IPS-NIHi7 (cell line): ENCODE measurements around the gene GFER.

Source experiments
- DNase-seq: peaks from one replicate; pipeline ENCODE4 v3.0.0; 2012; ENCODE audit warnings: mixed read lengths; ENCODE audit errors: extremely low spot score

Gene GFER

DNA sequence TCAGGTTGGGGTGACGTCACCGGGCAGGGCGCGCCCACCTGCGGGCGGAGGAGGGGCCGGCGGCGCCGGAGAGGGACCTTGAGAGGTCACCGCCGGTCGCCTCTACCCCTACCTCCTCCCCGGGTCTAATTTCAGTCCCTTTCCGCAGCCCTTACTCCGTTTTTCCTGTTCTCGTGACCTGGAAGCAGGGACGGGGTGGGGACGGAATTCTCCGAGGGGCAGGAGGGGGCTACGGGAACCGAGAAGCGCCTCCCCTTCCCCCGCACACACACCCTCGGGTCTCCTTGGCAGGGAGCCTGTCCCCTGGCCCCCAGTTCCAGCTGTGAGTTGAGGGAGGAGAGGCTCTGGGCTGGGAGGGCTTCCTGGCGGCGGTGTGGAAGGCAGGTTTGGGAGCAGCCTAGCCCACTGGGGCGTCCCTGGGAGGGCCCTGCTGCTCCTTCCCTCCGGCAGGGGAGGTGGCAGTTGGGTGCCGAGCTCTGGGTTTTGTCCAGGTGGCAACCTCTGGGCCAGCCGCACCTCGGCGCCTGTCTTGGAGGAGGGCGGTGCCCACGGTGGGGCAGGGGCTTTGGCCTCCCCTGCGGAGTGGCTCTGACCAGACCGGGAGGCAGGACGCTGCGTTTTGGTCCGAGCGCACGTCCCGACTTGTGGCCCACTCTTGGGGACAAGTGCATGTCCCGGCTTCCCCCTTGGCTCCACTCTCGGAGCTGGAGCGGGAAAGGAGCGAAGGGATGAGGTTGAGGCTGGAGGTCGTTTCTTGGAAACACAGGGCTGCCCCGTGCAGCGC, 6.5 kb downstream of the GFER start:
- DNase-seq, result peak; percentile 73

- DNase-seq, result no peak
Observed at GRCh38 chr16:1991135-1991551, 7.2 kb downstream of the GFER start.

DNA sequence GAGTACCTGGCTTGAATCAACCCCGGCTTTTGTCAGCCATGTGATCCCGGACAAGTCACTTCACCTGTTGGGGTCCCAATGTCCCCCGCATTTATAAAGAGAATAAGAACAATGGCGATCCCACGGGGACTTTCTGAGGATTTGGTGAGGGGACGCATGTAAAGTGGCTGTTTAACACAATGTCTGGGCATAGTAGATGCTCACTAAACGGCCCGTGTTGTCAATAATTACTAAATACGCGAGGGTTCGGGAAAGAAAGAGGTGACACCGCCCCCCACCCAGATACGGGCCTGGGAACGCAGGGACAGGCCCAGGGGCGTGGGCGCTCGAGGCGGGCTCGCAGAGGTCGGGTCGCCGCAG, 7.6 kb downstream of the GFER start:
- DNase-seq, result no peak

DNA sequence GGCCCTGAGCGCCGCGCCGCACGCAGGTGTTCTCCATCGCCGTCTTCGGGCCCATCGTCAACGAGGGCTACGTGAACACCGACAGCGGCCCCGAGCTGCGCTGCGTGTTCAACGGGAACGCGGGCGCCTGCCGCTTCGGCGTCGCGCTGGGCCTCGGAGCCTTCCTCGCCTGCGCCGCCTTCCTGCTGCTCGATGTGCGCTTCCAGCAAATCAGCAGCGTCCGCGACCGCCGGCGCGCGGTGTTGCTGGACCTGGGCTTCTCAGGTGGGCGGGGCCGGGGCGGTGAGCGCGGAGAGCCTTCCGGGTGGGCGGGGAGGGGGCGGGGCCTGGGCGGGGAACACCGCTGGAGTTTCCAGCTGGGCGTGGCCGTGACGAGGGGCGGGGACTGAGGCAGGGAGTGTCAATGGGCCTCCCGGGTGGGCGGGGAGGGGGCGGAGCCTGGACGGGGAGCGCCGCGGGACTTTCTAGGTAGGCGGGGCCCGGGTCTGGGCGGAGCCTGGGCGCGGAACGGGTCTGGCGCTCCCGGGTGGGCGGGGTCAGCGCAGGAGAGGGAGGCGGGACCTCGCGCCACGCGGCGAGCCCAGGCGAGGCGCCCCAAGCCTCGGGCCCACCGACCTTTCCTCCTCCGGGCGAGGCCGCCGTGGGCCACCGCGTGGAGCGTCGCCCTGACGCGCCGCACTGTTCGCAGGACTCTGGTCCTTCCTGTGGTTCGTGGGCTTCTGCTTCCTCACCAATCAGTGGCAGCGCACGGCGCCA, 8.1 kb downstream of the GFER start:
- DNase-seq, result peak; percentile 94

DNA sequence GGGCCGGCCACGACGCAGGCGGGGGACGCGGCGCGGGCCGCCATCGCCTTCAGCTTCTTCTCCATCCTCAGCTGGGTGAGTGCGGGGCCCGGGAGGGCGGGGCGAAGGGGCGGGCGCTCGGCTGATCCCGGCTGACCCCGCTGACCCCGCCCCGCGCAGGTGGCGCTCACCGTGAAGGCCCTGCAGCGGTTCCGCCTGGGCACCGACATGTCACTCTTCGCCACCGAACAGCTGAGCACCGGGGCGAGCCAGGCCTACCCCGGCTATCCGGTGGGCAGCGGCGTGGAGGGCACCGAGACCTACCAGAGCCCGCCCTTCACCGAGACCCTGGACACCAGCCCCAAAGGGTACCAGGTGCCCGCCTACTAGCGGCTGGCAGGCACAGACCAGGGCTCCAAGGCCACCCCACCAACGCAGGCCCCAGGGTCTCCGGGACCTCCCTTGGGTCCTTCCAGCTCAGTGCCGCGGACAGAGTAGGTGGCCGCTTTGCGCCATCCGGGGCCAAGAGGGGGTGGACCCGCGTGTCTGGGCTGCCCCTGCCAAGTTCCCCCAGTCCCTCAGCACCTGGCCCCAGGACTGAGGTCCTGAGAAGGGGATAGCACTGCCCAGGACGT, 8.8 kb downstream of the GFER start:
- DNase-seq, result peak; percentile 58

DNA sequence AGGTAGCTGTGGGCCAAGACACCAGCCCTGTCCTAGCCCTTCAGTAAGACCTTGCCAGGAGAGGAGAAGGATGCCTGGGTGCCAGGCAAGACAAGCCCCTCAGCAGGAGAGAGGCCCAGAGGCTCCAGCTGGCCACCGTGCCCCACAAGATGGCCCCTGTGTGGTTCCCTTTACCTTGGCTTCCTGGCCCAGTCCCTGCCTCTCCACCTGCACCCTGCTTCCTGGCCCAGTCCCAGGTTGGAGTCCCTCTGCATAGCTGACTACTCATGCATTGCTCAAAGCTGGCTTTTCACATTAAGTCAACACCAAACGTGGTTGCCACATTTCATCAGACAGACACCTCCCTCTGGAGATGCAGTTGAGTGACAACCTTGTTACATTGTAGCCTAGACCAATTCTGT, 9.7 kb downstream of the GFER start:
- DNase-seq, result no peak

- DNase-seq, result no peak
Observed at GRCh38 chr16:1997494-1998359, 13.7 kb downstream of the GFER start.

DNA sequence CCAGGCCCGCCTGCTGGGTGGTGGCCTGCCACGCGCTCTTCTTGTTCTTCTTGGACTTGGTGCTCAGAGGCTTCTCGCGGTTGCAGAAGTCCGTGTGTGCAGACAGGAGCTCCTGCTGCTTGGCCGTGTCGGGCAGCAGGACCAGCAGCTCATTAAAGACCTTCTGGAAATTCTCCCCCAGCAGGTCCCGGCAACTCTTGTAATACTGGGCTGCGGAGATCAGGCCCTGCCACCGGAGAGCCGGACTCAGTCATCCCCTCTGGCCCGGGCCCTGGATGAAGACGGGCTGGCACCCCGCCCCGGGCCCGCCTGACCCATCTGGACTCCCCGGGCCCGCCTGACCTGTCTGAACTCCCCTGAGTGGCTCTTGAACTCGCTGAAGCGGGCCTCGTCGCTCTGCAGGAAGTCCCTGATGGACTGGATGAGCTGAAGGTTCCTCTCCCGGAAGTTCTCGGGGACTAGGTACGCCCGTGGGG, 14.4 kb downstream of the GFER start:
- no peak for DNase-seq

DNA sequence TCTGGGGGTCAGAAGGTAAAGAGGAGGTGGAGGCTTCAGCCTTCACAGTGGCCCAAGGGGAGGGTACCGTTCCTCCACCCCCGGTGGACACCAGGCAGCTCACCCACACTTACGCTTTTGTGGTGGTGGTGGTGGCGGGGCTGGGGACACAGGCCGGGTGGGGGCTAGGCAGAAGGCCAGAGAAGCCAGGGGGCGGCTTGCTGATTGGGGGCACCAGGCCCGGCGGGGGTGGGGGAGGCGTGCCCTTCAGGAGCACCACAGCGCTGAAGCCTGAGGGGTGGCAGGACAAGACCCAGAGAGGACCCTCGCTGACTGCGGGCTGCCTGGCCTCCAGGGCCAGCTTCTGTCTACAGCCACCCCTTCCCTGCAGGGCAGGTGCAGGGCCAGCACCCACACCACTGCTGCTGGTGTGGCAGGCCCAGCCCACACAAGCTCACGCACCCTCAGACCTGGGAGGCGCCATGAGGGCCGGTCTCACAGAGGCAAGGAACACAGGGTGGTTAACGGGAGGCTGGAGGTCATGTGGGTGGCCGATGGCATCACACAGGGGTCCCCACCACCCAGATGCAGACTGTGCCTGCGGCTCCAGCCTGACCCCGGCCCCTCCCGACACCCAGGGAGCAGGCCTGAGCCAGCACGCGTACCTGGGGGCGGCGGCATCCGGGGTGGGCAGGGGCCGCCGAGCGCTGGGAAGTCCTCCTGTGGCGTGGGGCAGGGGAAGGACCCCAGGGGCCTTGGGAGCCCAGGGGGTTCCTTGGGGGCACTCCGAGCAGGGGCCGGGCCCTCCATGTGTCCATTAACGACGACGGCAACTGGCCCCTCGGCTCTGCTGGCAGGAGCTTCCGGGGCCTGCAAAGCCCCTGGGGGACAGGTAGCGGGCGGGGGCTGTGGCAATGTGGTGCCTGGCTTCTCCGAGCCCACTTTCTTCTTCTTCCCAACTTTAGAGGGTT, 15.1 kb downstream of the GFER start:
- DNase-seq, result no peak

DNA sequence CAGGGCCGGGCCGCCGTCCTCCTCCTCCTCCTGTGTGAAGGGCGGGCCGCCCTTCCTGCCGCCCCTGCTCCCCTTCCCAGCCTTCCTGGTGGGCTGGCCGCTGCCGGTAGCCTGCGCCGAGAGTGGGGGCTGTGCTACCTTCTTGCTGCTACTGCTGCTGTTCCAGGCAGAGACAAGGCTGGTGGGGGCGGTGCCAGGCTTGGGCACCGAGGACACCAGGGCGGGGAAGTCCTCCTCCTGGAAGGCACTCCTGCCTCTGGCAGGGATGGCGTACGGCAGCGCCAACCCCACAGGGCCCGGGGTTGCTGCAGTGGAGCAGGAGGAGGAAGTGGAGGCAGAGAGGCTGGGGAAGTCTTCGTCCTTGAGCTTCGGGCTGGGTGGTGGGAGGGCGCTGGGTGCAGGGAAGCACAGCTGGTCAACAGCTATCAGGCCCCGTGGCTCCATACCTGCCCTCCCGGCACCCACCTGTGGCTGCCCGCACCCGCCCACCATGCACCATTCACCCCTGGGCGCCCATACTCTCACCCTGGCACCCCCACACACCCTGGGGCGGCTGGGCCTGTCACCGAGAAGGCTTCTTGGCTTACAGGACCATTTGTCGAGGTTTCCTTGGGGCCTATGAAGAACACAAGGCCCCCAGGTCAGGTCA, 16.0 kb downstream of the GFER start:
- DNase-seq, result no peak

- no peak for DNase-seq
Observed at GRCh38 chr16:2001035-2001434, 17.0 kb downstream of the GFER start.

GRCh38 chr16:2001456-2002355, 17.7 kb downstream of the GFER start:
- no peak for DNase-seq

DNA sequence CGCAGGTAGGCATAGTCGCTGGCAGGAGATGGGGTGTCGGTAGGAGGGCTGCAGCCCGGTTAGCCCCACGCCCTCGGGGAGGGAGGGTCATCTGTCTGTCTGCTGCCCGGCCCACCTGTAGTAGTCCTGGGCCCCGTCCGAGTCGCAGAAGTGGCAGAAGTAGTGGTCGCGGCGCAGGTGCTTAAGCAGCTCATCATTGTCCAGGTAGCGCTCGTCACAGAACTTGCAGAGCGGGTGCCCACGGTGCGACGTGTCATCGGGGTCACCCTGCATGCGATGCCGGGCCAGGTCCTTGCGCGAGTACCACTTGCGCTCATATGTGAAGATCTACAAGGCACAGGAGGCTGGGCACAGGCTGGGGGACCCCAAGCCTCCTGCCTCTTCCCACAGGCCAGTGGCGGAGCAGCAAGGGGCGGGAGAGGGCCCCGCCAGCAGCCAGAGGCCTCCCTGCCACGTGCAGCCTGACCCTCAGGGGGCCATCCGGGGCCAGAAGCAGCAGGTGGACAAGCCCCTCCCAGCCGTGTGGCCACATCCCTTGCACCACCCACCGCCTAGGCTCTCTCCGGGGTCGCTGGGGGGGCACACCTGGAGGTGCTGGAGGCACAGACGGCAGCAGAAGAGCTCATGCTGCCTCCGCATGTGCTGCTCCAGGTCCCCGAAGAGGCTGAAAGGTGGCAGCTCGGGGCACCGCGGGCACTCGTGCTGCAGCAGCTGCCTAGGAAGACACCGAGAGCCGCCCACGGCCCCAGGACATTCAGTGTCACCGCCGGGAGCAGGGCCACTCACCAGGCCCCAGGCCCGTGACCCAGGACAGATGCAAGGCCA, 18.6 kb downstream of the GFER start:
- no peak for DNase-seq

- DNase-seq, result no peak
Observed at GRCh38 chr16:2003231-2003826, 19.3 kb downstream of the GFER start.

- peak; percentile 96 for DNase-seq
Observed at GRCh38 chr16:2003827-2004641, 20.0 kb downstream of the GFER start.

DNA sequence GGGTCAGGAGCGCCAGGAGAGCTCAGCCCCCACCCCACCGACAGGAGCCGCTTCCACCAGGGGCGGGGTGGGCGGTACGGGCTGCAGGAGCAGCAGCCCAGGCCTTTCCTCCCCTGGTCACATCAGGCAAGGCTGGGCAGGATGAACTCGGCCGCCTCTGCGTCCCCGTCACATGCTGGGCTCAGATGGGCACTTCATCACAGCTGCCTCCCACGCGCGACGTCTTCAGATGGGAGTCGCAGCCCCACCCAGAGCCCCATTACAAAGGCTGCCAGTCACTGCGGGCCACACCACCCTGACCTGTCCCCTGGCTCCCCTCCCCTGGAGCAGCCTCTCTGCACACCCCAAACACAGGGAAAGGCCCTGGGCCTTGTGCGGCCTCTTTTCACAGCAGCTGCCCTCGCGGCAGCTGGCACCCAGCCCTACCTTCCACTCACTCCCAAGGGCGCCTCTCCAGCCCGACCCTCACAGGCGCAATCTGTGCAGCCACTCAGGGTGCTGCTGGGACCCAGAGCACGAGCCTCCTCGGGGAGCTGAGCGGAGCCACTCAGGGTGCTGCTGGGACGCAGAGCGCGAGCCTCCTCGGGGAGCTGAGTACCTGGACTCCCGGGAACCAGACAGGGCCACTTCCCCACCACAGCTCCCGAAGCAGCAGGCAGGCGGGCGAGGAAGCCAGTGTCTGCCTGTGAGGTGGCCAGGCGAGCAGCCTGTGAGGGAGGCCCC, 21.0 kb downstream of the GFER start:
- no peak for DNase-seq
